Osteocyte (in vitro differentiated cells): ENCODE data around the gene TREML4. TPM values are rescaled to one million over a fixed set of nuclear protein-coding genes. Genes with fewer than 3 reads are reported as not detected.

Source experiments
- DNase-seq: peaks from one replicate; pipeline ENCODE4 v3.0.0; 2021; ENCODE audit warnings: mixed read lengths; ENCODE audit not compliant: unreplicated experiment; ENCODE audit errors: extremely low spot score
- H3K27ac Mint-ChIP-seq: one replicate; pipeline ENCODE4 v1.8.0; 2021; ENCODE audit warnings: mild to moderate bottlenecking, mixed read lengths; ENCODE audit not compliant: unreplicated experiment
- H3K27me3 Mint-ChIP-seq: one replicate; pipeline ENCODE4 v1.8.0; 2021; ENCODE audit warnings: mixed read lengths; ENCODE audit not compliant: unreplicated experiment
- H3K36me3 Mint-ChIP-seq: one replicate; pipeline ENCODE4 v1.8.0; 2021; ENCODE audit warnings: mixed read lengths; ENCODE audit not compliant: unreplicated experiment
- H3K4me1 Mint-ChIP-seq: one replicate; pipeline ENCODE4 v1.8.0; 2021; ENCODE audit warnings: mixed read lengths; ENCODE audit not compliant: unreplicated experiment
- H3K4me3 Mint-ChIP-seq: one replicate; pipeline ENCODE4 v1.8.0; 2021; ENCODE audit warnings: mild to moderate bottlenecking, moderate library complexity, mixed read lengths; ENCODE audit not compliant: unreplicated experiment
- H3K9me3 Mint-ChIP-seq: one replicate; pipeline ENCODE4 v1.8.0; 2021; ENCODE audit warnings: mixed read lengths; ENCODE audit not compliant: unreplicated experiment
- CTCF ChIP-seq: fragments of 200-600 bp; sonication (generic); IDR thresholded peaks from 2 replicates; pipeline ENCODE4 v1.5.0; 2021; ENCODE audit warnings: antibody characterized with exemption, mild to moderate bottlenecking, moderate library complexity
- total RNA-seq: library from RNA; stranded (reverse); gene quantifications from 2 replicates; pipeline ENCODE4 v1.2.1, GENCODE V29; 2021

Gene TREML4
- total RNA-seq, 1 donor from 2014 or later: not detected

- peaks cover 3% of the 10 kb centered on the region for H3K4me1 Mint-ChIP-seq
- H3K9me3 Mint-ChIP-seq: no peaks in the 10 kb centered on the region
- no peak overlapping the region for H3K4me3 Mint-ChIP-seq
- no peak for DNase-seq
- no peak for TF ChIP-seq CTCF
- H3K27ac Mint-ChIP-seq: no peak overlapping the region
- H3K36me3 Mint-ChIP-seq: no peaks in the 10 kb centered on the region
- peaks cover 45% of the 10 kb centered on the region for H3K27me3 Mint-ChIP-seq
Observed at GRCh38 chr6:41280381-41281057, 52.4 kb downstream of the TREML4 start.

- no peak for TF ChIP-seq CTCF
- H3K4me3 Mint-ChIP-seq: no peak overlapping the region
- H3K36me3 Mint-ChIP-seq: no peaks in the 10 kb centered on the region
- H3K27ac Mint-ChIP-seq: no peak overlapping the region
- no peaks in the 10 kb centered on the region for H3K9me3 Mint-ChIP-seq
- peaks cover 3% of the 10 kb centered on the region for H3K4me1 Mint-ChIP-seq
- DNase-seq: no peak
- peaks cover 59% of the 10 kb centered on the region for H3K27me3 Mint-ChIP-seq
Observed at GRCh38 chr6:41283600-41283999, 55.5 kb downstream of the TREML4 start.

DNA sequence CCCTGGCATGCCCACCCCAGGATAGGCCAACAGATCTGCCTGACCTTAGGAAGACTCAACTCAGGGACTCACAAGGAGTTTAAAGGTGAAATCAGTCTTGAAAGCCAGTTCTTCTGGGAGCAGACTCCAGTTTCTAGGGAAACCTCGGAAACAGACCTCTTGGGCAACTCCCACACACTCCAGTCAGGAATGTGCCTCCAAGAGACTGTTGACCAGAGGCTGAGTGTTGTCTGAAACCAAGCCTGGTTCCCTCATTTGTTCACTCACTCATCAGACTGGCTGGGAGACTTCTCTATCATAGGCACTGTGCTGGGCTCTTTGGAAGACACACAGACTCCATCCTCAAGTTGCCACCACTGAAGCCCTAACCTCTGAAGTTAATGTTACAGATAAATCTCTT lies 56.6 kb downstream of the TREML4 start:
- DNase-seq: no peak
- Mint-ChIP-seq H3K9me3 (no peaks in the 10 kb centered on the region), H3K27me3 (peaks cover 60% of the 10 kb centered on the region), H3K4me1 (no peaks in the 10 kb centered on the region), H3K4me3 (no peak overlapping the region), H3K36me3 (no peaks in the 10 kb centered on the region), H3K27ac (no peak overlapping the region)
- TF ChIP-seq CTCF: no peak

- Mint-ChIP-seq H3K4me3 (no peak within 1 kb of the TSS), H3K27ac (no peak within 1 kb of the TSS), H3K9me3 (no peaks in the 10 kb centered on the region), H3K4me1 (peaks cover 2% of the 10 kb centered on the region), H3K36me3 (no peaks in the 10 kb centered on the region), H3K27me3 (peaks cover 57% of the 10 kb centered on the region)
- TF ChIP-seq CTCF: no peak
- no peak for DNase-seq
Observed at GRCh38 chr6:41286544-41287346, 58.6 kb downstream of the TREML4 start, which contains the start of gene TREM1. Gene TREM1, minus strand, starts transcription at chr6:41286682. Its CDS starts 27 bp downstream, at chr6:41286655.
